Body of pancreas (tissue), 4 donors: ENCODE measurements around the gene CFL1. TPM values are rescaled to one million over a fixed set of nuclear protein-coding genes. Genes with fewer than 3 reads are reported as not detected.

Experiments used
- ATAC-seq: fragments of 150-250 bp; one replicate; pipeline ENCODE4 v1.9.1; 2016
- DNase-seq, 4 donors: peaks; one replicate each; pipeline ENCODE4 v3.0.0-alpha.2; 2019
- H3K27ac ChIP-seq, 4 donors: fragments of 200-600 bp; sonication (generic); 1 replicate in 3 of 4; 2 replicates in 1 of 4; pipeline versions ENCODE4 v1.5.1 to v1.6.1; 2016 to 2019; ENCODE audit warnings: mild to moderate bottlenecking in 1 of 4, mixed read lengths in 1 of 4, moderate library complexity in 1 of 4
- H3K27me3 ChIP-seq, 2 donors: fragments of 200-600 bp; sonication (generic); one replicate each; pipeline ENCODE4 v1.6.0; 2016; ENCODE audit warnings: mild to moderate bottlenecking in 1 of 2
- H3K36me3 ChIP-seq, 2 donors: fragments of 200-600 bp; sonication (generic); replicated peaks in 1 of 2; 2 replicates each; pipeline ENCODE4 v1.5.1; 2016; ENCODE audit warnings: low read depth in 2 of 2; ENCODE audit not compliant: insufficient read depth in 1 of 2
- H3K4me1 ChIP-seq: fragments of 200-600 bp; sonication (generic); one replicate; pipeline ENCODE4 v1.6.0; 2016
- H3K4me3 ChIP-seq, 2 donors: fragments of 200-600 bp; sonication (generic); 1 replicate in 1 of 2; 2 replicates in 1 of 2; pipeline ENCODE4 v1.5.1; 2016 to 2019
- H3K9me3 ChIP-seq, 3 donors: fragments of 200-600 bp; sonication (generic); 1 replicate in 2 of 3; 2 replicates in 1 of 3; pipeline ENCODE4 v1.5.1; 2016
- POLR2A ChIP-seq, 3 donors: fragments of 450-650 bp; IDR thresholded peaks; one replicate each; pipeline ENCODE4 v1.6.1; 2016; ENCODE audit warnings: antibody characterized with exemption in 3 of 3, mild to moderate bottlenecking in 2 of 3
- WGBS, 2 donors: methylation state at CpG; one replicate each; pipeline ENCODE4 v1.1.5; 2017; 5-methylcytosine and 5-hydroxymethylcytosine counted together
- intact Hi-C: fragments of 100-400 bp; cut with DNase I; formaldehyde crosslinking; loops from one replicate; pipeline ENCODE4 v1.15.1; 2023
- total RNA-seq, 2 donors: library from RNA; depleted of rRNA; stranded (reverse); fragments of >200 nt; gene quantifications; one replicate each; pipeline ENCODE4 v1.1.0, GENCODE V29; 2016
- TF ChIP-seq, protein P1 (sequence below), 7 experiments: fragments of 450-650 bp in 4 of 7; fragments of 200-600 bp in 3 of 7; sonication (generic) in 3 of 7; IDR thresholded peaks; one replicate each; pipeline ENCODE4 v1.5.1; 2016 to 2019; ENCODE audit warnings: antibody characterized with exemption in 7 of 7

CFL1 gene
- total RNA-seq, 2 donors from 2014 or later = 190 to 412 TPM

DNA sequence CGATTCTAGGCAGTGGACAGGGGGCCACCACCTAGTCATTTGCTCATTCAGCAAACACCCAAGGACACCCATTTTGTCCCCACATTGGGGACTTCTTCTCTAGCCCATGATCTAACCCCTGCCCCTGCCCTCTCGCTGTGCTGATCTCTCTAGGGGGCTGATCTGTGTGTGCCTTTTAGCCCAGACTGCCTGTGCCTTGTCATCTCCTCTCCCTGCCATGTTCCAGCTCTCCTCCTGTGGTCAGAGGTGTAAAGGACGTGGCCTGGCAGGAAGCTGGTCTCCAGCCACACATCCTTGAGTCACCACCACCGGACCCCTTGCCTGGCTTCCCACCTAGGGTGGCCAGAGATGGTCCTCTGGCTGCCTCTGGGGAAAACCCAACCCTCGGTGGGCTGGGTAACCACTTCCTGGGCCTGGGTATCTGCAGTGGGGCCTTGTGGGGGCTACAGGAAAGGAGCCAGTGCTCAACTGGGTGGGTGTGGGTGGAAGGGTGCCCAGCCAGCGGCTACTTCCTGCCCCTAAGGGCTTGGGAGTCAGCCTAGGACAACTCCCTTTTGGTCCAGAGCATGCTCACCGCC, 23.0 kb upstream of the CFL1 start:
- WGBS, 2 donors = 72 to 76% methylated on average over 5 to 7 of the region's 7 CpGs
- H3K27ac ChIP-seq = no peak overlapping the region
- ATAC-seq = no peak
- no peaks in the 10 kb centered on the region for H3K9me3 ChIP-seq
- no peak overlapping the region for H3K4me3 ChIP-seq
- no peaks in the 10 kb centered on the region for H3K27me3 ChIP-seq
- TF ChIP-seq, protein P1, sequence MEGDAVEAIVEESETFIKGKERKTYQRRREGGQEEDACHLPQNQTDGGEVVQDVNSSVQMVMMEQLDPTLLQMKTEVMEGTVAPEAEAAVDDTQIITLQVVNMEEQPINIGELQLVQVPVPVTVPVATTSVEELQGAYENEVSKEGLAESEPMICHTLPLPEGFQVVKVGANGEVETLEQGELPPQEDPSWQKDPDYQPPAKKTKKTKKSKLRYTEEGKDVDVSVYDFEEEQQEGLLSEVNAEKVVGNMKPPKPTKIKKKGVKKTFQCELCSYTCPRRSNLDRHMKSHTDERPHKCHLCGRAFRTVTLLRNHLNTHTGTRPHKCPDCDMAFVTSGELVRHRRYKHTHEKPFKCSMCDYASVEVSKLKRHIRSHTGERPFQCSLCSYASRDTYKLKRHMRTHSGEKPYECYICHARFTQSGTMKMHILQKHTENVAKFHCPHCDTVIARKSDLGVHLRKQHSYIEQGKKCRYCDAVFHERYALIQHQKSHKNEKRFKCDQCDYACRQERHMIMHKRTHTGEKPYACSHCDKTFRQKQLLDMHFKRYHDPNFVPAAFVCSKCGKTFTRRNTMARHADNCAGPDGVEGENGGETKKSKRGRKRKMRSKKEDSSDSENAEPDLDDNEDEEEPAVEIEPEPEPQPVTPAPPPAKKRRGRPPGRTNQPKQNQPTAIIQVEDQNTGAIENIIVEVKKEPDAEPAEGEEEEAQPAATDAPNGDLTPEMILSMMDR (IDR thresholded peaks at IDR 0.05) = no peak
- no peak for TF ChIP-seq POLR2A (IDR thresholded peaks at IDR 0.05)
- intact Hi-C loops = loop anchor here (5.0 kb wide), 1 partner anchor 101 kb away; no protein-coding TSS in a partner anchor
- H3K36me3 ChIP-seq = peaks cover 0 to 7% of the 10 kb centered on the region in 2 donors
- H3K4me1 ChIP-seq = peaks cover 5% of the 10 kb centered on the region
- no peak for DNase-seq

DNA sequence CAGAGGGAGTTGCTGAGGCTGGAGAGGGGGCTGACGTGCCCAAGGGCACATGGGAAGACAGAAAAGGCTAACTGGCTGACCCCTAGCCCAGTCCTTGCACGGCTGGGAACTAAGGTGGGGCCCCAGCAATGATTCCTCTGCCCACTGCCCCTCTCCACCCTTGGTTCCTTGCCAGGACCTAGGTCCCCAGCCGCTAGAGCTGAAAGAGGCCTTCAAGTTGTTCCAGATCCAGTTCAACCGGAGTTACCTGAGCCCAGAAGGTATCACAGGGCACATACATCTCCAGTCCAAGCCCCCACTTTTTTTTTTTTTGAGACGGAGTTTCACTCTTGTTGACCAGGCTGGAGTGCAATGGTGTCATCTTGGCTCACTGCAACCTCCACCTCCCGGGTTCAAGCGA, 22.0 kb upstream of the CFL1 start:
- Histone ChIP-seq H3K9me3 (no peaks in the 10 kb centered on the region), H3K27ac (no peak overlapping the region), H3K4me3 (no peak overlapping the region), H3K36me3 (peaks cover 0 to 7% of the 10 kb centered on the region in 2 donors), H3K27me3 (no peaks in the 10 kb centered on the region), H3K4me1 (peaks cover 4% of the 10 kb centered on the region)
- DNase-seq (no peak), ATAC-seq (no peak)
- intact Hi-C loops = loop anchor here (5.0 kb wide), 1 partner anchor 102 kb away; no protein-coding TSS in a partner anchor
- WGBS, 2 donors = 58 to 62% methylated on average over 7 of the region's 7 CpGs
- TF ChIP-seq, protein P1 (IDR thresholded peaks at IDR 0.05) = no peak

DNA sequence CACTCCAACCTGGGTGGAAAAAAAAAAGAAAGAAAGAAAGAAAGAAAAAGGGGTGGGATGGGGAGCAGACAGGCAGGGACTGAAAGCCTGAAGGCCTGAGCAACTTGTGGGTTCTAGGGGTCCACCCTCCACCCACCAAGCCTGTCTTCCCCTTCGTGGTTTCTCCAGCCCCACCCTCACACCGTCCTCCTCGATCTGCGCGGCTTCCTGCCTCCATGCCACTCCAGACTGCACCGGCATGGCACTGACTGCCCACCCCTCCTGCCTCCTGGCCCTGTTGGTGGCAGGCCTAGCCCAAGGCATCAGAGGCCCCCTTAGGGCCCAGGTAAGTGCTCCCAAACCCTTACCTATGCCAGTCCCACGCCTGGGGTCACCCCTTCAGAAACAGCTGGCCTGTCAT, 21.6 kb upstream of the CFL1 start, which contains the start of gene CTSW:
Gene CTSW, plus strand, starts transcription at position 221 of the 400 bp plus-strand sequence. Its CDS starts 18 bp downstream, at position 239.
- DNase-seq (no peak), ATAC-seq (no peak)
- TF ChIP-seq POLR2A (IDR thresholded peaks at IDR 0.05) = no peak
- TF ChIP-seq, protein P1 (IDR thresholded peaks at IDR 0.05) = no peak
- WGBS, 2 donors = 53 to 57% methylated on average over 7 of the region's 7 CpGs
- intact Hi-C loops = loop anchor here (5.0 kb wide), 1 partner anchor 103 kb away; no protein-coding TSS in a partner anchor
- no peak within 1 kb of the TSS for H3K27ac ChIP-seq
- no peaks in the 10 kb centered on the region for H3K4me1 ChIP-seq
- H3K9me3 ChIP-seq = no peaks in the 10 kb centered on the region
- no peak within 1 kb of the TSS for H3K4me3 ChIP-seq
- peaks cover 0 to 7% of the 10 kb centered on the region in 2 donors for H3K36me3 ChIP-seq
- no peaks in the 10 kb centered on the region for H3K27me3 ChIP-seq

DNA sequence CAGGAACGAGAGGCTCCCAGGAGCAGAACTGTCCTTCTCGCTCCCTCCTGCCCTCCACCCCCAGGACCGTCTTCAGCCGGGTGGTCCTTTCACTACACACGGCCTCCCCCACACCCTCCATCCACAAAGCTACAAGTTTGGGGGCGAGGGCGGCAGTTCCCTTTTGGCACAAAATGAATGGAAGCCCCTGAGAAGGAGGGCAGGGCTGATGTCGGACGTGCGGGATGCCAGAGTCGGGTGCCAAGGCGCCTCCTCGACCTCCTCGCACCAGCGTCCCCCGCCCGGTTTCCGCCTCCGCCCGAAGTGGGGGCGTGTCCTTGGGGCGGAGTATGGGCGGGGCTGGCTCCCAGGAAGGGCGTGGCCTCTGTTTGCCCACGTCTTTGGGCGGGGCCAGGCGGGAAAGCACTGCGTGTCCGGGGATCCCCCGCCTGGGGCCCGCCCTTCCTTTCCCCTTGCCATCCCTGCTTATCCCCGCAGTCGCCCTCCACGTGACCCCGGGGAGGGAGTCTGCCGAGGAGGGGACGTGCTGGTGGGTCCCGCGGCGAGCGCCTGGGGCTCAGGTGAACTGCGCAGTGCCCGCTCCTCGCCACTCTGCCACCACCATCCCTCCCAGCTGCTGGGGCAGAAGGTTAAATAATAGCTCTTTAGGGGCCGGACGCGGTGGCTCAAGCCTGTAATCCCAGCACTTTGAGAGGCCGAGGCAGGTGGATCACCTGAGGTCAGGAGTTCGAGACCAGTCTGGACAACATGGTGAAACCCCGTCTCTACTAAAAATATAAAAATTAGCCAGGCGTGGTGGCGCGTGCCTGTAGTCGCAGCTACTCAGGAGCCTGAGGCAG, 15.6 kb upstream of the CFL1 start:
- peak; percentile 95 to 98 (median 96) for DNase-seq
- H3K9me3 ChIP-seq = no peaks in the 10 kb centered on the region
- TF ChIP-seq, protein P1 (IDR thresholded peaks at IDR 0.05) = peak in 2 of 7 experiments; percentile 5
- TF ChIP-seq POLR2A (IDR thresholded peaks at IDR 0.05) = peak; percentile 38 to 83 (median 72)
- peak overlapping the region; percentile 68 to 81 (median 78) for H3K27ac ChIP-seq
- intact Hi-C loops = no loop called here
- no peak overlapping the region for H3K4me3 ChIP-seq
- WGBS, 2 donors = 5 to 12% methylated on average over 33 to 53 of the region's 54 CpGs
- peak; percentile 94 for ATAC-seq
- no peaks in the 10 kb centered on the region for H3K36me3 ChIP-seq
- H3K4me1 ChIP-seq = peaks cover 25% of the 10 kb centered on the region
- H3K27me3 ChIP-seq = no peaks in the 10 kb centered on the region
